Endothelial cell of umbilical vein (primary cell): ENCODE data around the gene DPH1. TPM values are rescaled to one million over a fixed set of nuclear protein-coding genes. Genes with fewer than 3 reads are reported as not detected.

Source experiments
- BruUV-seq: library from RNA; stranded (reverse); fragments of 400-500 nt; replicated peaks from 2 replicates; lab custom pipeline; 2021; lab: Mats Ljungman, UMichigan
- CTCF ChIA-PET: fragments of 300-600, 350-600 bp; sonication (Branson Sonifier 250); formaldehyde crosslinking; loops from one replicate; lab custom pipeline; 2021; ENCODE audit warnings: antibody characterized with exemption, inconsistent platforms; lab: Charles Lee
- POLR2A ChIA-PET: fragments of 300-600, 350-600 bp; sonication (Branson Sonifier 250); formaldehyde crosslinking; loops from one replicate; lab custom pipeline; 2021; ENCODE audit warnings: antibody characterized with exemption, inconsistent platforms; lab: Charles Lee
- DNase-seq: peaks from one replicate; pipeline ENCODE4 v3.0.0-alpha.2; 2011; ENCODE audit warnings: low read depth, low spot score
- FAIRE-seq: peaks from 2 replicates; lab custom pipeline; 2011; peaks lifted over from hg19 to GRCh38; lab: Jason Lieb, UNC
- H2AFZ ChIP-seq: 2 replicates; pipeline ENCODE4 v1.6.0; 2012; ENCODE audit warnings: low read depth, low read length, control low read depth, inconsistent platforms
- H3K27ac ChIP-seq: 2 replicates; pipeline ENCODE4 v1.5.1; 2011; ENCODE audit warnings: low read depth, mild to moderate bottlenecking, control low read depth, low read length, moderate library complexity; ENCODE audit not compliant: insufficient read depth
- H3K27me3 ChIP-seq, 2 experiments: 2 replicates each; pipeline versions ENCODE4 v1.6.0 to v1.6.1; 2011; ENCODE audit warnings: low read length in 2 of 2, mixed read lengths in 1 of 2; ENCODE audit not compliant: control insufficient read depth in 2 of 2, insufficient read depth in 2 of 2
- H3K36me3 ChIP-seq, 2 experiments: 2 replicates in 1 of 2; 3 replicates in 1 of 2; pipeline ENCODE4 v1.5.1; 2011; ENCODE audit warnings: low read length in 2 of 2, mild to moderate bottlenecking in 1 of 2, moderate library complexity in 1 of 2; ENCODE audit not compliant: control insufficient read depth in 2 of 2, insufficient read depth in 2 of 2; ENCODE audit errors: extremely low read depth in 1 of 2
- H3K4me1 ChIP-seq: 3 replicates; pipeline ENCODE4 v1.5.1; 2011; ENCODE audit warnings: mild to moderate bottlenecking, low read length; ENCODE audit not compliant: control insufficient read depth, insufficient read depth; ENCODE audit errors: extremely low read depth
- H3K4me2 ChIP-seq: 2 replicates; pipeline ENCODE4 v1.6.1; 2011; ENCODE audit warnings: low read length, control low read depth, mixed read lengths; ENCODE audit not compliant: insufficient read depth
- H3K4me3 ChIP-seq, 3 experiments: fragments of 200-600 bp in 1 of 3; sonication (generic), shearing (Covaris generic) in 1 of 3; replicated peaks in 1 of 3; 2 replicates each; pipeline ENCODE4 v1.5.1; 2011 to 2016; ENCODE audit warnings: control low read depth in 3 of 3, low read length in 3 of 3, mild to moderate bottlenecking in 2 of 3, inconsistent platforms in 1 of 3, low read depth in 1 of 3, moderate library complexity in 1 of 3; ENCODE audit not compliant: insufficient read depth in 1 of 3
- H3K79me2 ChIP-seq: 2 replicates; pipeline ENCODE4 v1.6.0; 2012; ENCODE audit warnings: low read length, inconsistent platforms; ENCODE audit not compliant: control insufficient read depth, insufficient read depth
- H3K9ac ChIP-seq: replicated peaks from 2 replicates; pipeline ENCODE3; 2011; ENCODE audit warnings: low read length, control low read depth; ENCODE audit not compliant: insufficient read depth; ENCODE audit errors: extremely low read depth
- H3K9me1 ChIP-seq: replicated peaks from 3 replicates; pipeline ENCODE4 v1.6.0; 2011; ENCODE audit warnings: mild to moderate bottlenecking, low read length; ENCODE audit not compliant: control insufficient read depth, insufficient read depth; ENCODE audit errors: extremely low read depth
- H3K9me3 ChIP-seq: replicated peaks from 2 replicates; pipeline ENCODE4 v1.5.1; 2012; ENCODE audit warnings: low read length, inconsistent platforms; ENCODE audit not compliant: control insufficient read depth, insufficient read depth
- H4K20me1 ChIP-seq: replicated peaks from 2 replicates; pipeline ENCODE3; 2011; ENCODE audit warnings: mild to moderate bottlenecking, low read length; ENCODE audit not compliant: control insufficient read depth, insufficient read depth; ENCODE audit errors: extremely low read depth
- CTCF ChIP-seq, 2 donors: IDR thresholded peaks; 1 replicate in 1 of 2; 2 replicates in 1 of 2; pipeline ENCODE4 v1.5.1; 2011; ENCODE audit warnings: low read length in 2 of 2, mild to moderate bottlenecking in 2 of 2, moderate library complexity in 2 of 2, control low read depth in 1 of 2, inconsistent platforms in 1 of 2, low read depth in 1 of 2; ENCODE audit not compliant: insufficient read depth in 1 of 2; ENCODE audit errors: extremely low read depth in 1 of 2
- EZH2 ChIP-seq: IDR thresholded peaks from 2 replicates; pipeline ENCODE4 v1.6.1; 2012; ENCODE audit warnings: borderline replicate concordance, low read depth, mild to moderate bottlenecking, moderate library complexity, low read length, inconsistent platforms; ENCODE audit not compliant: severe bottlenecking
- FOS ChIP-seq: IDR thresholded peaks from 2 replicates; pipeline ENCODE4 v1.6.1; 2011; ENCODE audit warnings: mild to moderate bottlenecking, low read length, moderate library complexity, borderline replicate concordance; ENCODE audit not compliant: insufficient read depth
- GATA2 ChIP-seq: IDR thresholded peaks from 2 replicates; pipeline ENCODE4 v1.7.0; 2011; ENCODE audit warnings: low read depth, mild to moderate bottlenecking, moderate library complexity, mixed read lengths, low read length; ENCODE audit not compliant: insufficient read length, insufficient read depth
- JUN ChIP-seq: IDR thresholded peaks from 2 replicates; pipeline ENCODE4 v1.6.1; 2011; ENCODE audit warnings: borderline replicate concordance, low read depth; ENCODE audit not compliant: insufficient read length, insufficient read depth
- MYC ChIP-seq: IDR thresholded peaks from one replicate; pipeline ENCODE4 v1.6.1; 2011; ENCODE audit warnings: mild to moderate bottlenecking, low read depth, low read length
- POLR2A ChIP-seq: IDR thresholded peaks from 2 replicates; pipeline ENCODE4 v1.6.1; 2012; ENCODE audit warnings: low read depth, mild to moderate bottlenecking, control low read depth, low read length
- POLR2AphosphoS5 ChIP-seq: IDR thresholded peaks from 2 replicates; pipeline ENCODE4 v1.6.1; 2012; ENCODE audit warnings: low read depth, mild to moderate bottlenecking, control low read depth, low read length, moderate library complexity; ENCODE audit not compliant: insufficient read depth
- dilution Hi-C: fragments of 300-500 bp; cut with MboI; formaldehyde crosslinking; loops from one replicate; pipeline ENCODE4 v1.15.0; 2019; ENCODE audit warnings: low sequenced_read_pairs; ENCODE audit not compliant: extremely low pct_ligation_motif_present
- intact Hi-C: fragments of 100-400 bp; cut with micrococcal nuclease; formaldehyde crosslinking; loops from one replicate; pipeline ENCODE4 v1.10.0; 2022
- polyA plus RNA-seq, 4 experiments: library from polyadenylated mRNA; depleted of rRNA in 3 of 4; stranded (reverse) in 3 of 4; unstranded in 1 of 4; fragments of >200 nt; gene quantifications; 2 replicates each; pipeline versions ENCODE4 v1.2.1 to v1.2.3, GENCODE V29; 2011 to 2012; ENCODE audit warnings: missing spikeins in 1 of 4
- total RNA-seq: library from RNA; stranded (reverse); gene quantifications from 2 replicates; pipeline ENCODE4 v1.2.3, GENCODE V29; 2021
- TF ChIP-seq, protein P1 (sequence below): IDR thresholded peaks from 2 replicates; pipeline ENCODE4 v1.6.1; 2011; ENCODE audit not compliant: insufficient read depth, insufficient read length

DPH1 gene
- total and polyA plus RNA-seq, 2 donors (not counting 3 experiments of a cell fraction or from before 2014, with no cell fraction given), result 37.8 to 45.6 TPM

- H3K4me3 ChIP-seq, result no peak overlapping the region
- DNase-seq (no peak), FAIRE-seq (no peak)
- no peak overlapping the region for H3K27ac ChIP-seq
- no peaks in the 10 kb centered on the region for H4K20me1 ChIP-seq
- dilution Hi-C loops (no loop called here), intact Hi-C loops (no loop called here)
- peaks cover 3 to 13% of the 10 kb centered on the region in 2 experiments for H3K36me3 ChIP-seq
- H3K4me2 ChIP-seq, result no peak overlapping the region
- no peak overlapping the region for H2AFZ ChIP-seq
- BruUV-seq, result no TSS peak
- no peaks in the 10 kb centered on the region for H3K27me3 ChIP-seq
- CTCF ChIA-PET, result interaction anchor here (1.5 to 17.2 kb wide), 2 partner anchors 30 to 184 kb away, joined by 3 to 455 read pairs; no protein-coding TSS in a partner anchor
- peaks cover 27% of the 10 kb centered on the region for H3K79me2 ChIP-seq
- TF ChIP-seq POLR2A, result peak; percentile 10
- TF ChIP-seq, protein P1, sequence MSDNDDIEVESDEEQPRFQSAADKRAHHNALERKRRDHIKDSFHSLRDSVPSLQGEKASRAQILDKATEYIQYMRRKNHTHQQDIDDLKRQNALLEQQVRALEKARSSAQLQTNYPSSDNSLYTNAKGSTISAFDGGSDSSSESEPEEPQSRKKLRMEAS, result no peak
- no peak for TF ChIP-seq GATA2
- peak; percentile 11 for TF ChIP-seq POLR2AphosphoS5
- no peak for TF ChIP-seq FOS
- TF ChIP-seq MYC, result no peak
- TF ChIP-seq CTCF (IDR thresholded peaks at IDR 0.05; ENCODE audit: extremely low read depth in 1 of 2, insufficient read depth in 1 of 2, low read depth in 1 of 2, low read length in 2 of 2), result no peak
- TF ChIP-seq EZH2, result no peak
- no peak for TF ChIP-seq JUN
- peaks cover 23% of the 10 kb centered on the region for H3K4me1 ChIP-seq
- no peak overlapping the region for H3K9ac ChIP-seq
- no peaks in the 10 kb centered on the region for H3K9me1 ChIP-seq
- no peaks in the 10 kb centered on the region for H3K9me3 ChIP-seq
- POLR2A ChIA-PET, result no interaction called here
Observed at GRCh38 chr17:2060681-2061440, 30.9 kb downstream of the DPH1 start.
